D721Med (cell line): ENCODE measurements around the gene STK4.

Experiments used
- DNase-seq: peaks from one replicate; pipeline ENCODE4 v3.0.0; 2011; ENCODE audit warnings: low spot score; ENCODE audit not compliant: insufficient read length
- FAIRE-seq: peaks from 2 replicates; lab custom pipeline; 2011; peaks lifted over from hg19 to GRCh38; lab: Jason Lieb, UNC
- CTCF ChIP-seq: IDR thresholded peaks from 2 replicates; pipeline ENCODE4 v1.5.1; 2012; ENCODE audit warnings: mild to moderate bottlenecking, control low read depth; ENCODE audit not compliant: insufficient read depth; ENCODE audit errors: missing control alignments

STK4 gene

GRCh38 chr20:45028424-45029136 lies 62.3 kb downstream of the STK4 start:
- FAIRE-seq: no peak
- DNase-seq: no peak
- TF ChIP-seq CTCF: no peak

GRCh38 chr20:45029884-45030283 lies 63.6 kb downstream of the STK4 start:
- FAIRE-seq: no peak
- no peak for TF ChIP-seq CTCF
- DNase-seq: no peak

- TF ChIP-seq CTCF: no peak
- FAIRE-seq (no peak), DNase-seq (no peak)
These were observed 66.0 kb downstream of the STK4 start for GRCh38 chr20:45032276-45032675.

- no peak for TF ChIP-seq CTCF
- DNase-seq (no peak), FAIRE-seq (no peak)
These were observed 66.5 kb downstream of the STK4 start for GRCh38 chr20:45032781-45033180.

- no peak for DNase-seq
- no peak for TF ChIP-seq CTCF
- no peak for FAIRE-seq
These were observed 68.1 kb downstream of the STK4 start for GRCh38 chr20:45034436-45034835.

GRCh38 chr20:45036044-45036755 lies 69.9 kb downstream of the STK4 start:
- DNase-seq: no peak
- no peak for FAIRE-seq
- TF ChIP-seq CTCF: no peak

- no peak for DNase-seq
- TF ChIP-seq CTCF: no peak
- FAIRE-seq: no peak
These were observed 70.7 kb downstream of the STK4 start for GRCh38 chr20:45037050-45037449.
